Heart left ventricle (tissue), 16 donors: ENCODE data around the gene FAM83E. TPM values are rescaled to one million over a fixed set of nuclear protein-coding genes. Genes with fewer than 3 reads are reported as not detected.

Experiments
- ATAC-seq, 4 donors: fragments of 200-7000 bp; cut with Tn5 transposase; one replicate each; pipeline ENCODE4 v1.9.1; 2020 to 2022; ENCODE audit warnings: moderate library complexity in 4 of 4, mild to moderate bottlenecking in 3 of 4, moderate number of reproducible peaks in 1 of 4
- DNase-seq, 5 donors: peaks; one replicate each; pipeline ENCODE4 v3.0.0-alpha.2; 2020
- H3K27ac ChIP-seq, 12 donors: fragments of 200-600 bp; sonication (generic) in 4 of 12; one replicate each; pipeline versions ENCODE4 v1.5.0 to v1.8.0; 2016 to 2022; ENCODE audit warnings: mild to moderate bottlenecking in 2 of 12
- H3K27me3 ChIP-seq, 9 donors: fragments of 200-600 bp; sonication (generic) in 2 of 9; one replicate each; pipeline versions ENCODE4 v1.5.1 to v1.8.0; 2016 to 2022; ENCODE audit warnings: mild to moderate bottlenecking in 3 of 9
- H3K36me3 ChIP-seq, 9 donors: fragments of 200-600 bp; sonication (generic) in 2 of 9; one replicate each; pipeline versions ENCODE4 v1.5.0 to v1.8.0; 2018 to 2022; ENCODE audit warnings: mild to moderate bottlenecking in 2 of 9
- H3K4me1 ChIP-seq, 12 donors: fragments of 200-600 bp; sonication (generic) in 4 of 12; one replicate each; pipeline versions ENCODE4 v1.5.0 to v1.8.0; 2016 to 2022; ENCODE audit warnings: mild to moderate bottlenecking in 3 of 12
- H3K4me3 ChIP-seq, 12 donors: fragments of 200-600 bp; sonication (generic) in 4 of 12; one replicate each; pipeline versions ENCODE4 v1.5.0 to v1.8.0; 2017 to 2022; ENCODE audit warnings: mild to moderate bottlenecking in 9 of 12, moderate library complexity in 4 of 12
- H3K9me3 ChIP-seq, 12 donors: fragments of 200-600 bp; sonication (generic) in 4 of 12; one replicate each; pipeline versions ENCODE4 v1.5.0 to v1.8.0; 2016 to 2022; ENCODE audit warnings: mild to moderate bottlenecking in 1 of 12
- POLR2A ChIP-seq, 2 donors: fragments of 450-650 bp; IDR thresholded peaks; one replicate each; pipeline ENCODE4 v1.6.1; 2017; ENCODE audit warnings: antibody characterized with exemption in 2 of 2, mild to moderate bottlenecking in 2 of 2, moderate library complexity in 2 of 2
- WGBS, 4 donors: extraction: QIAGEN DNeasy Blood & Tissue Kit in 2 of 4; methylation state at CpG; one replicate each; pipeline versions ENCODE4 v1.1.5 to v1.1.7; 2013 to 2018; 5-methylcytosine and 5-hydroxymethylcytosine counted together
- intact Hi-C, 10 donors: fragments of 100-400 bp; cut with DNase I; formaldehyde crosslinking; loops; one replicate each; pipeline versions ENCODE4 v1.11.1 to v1.14.2; 2022
- polyA plus RNA-seq, 2 donors: library from polyadenylated mRNA; stranded (reverse); fragments of 200-250 nt; gene quantifications; one replicate each; pipeline ENCODE4 v1.2.3, GENCODE V29; 2013
- total RNA-seq, 9 donors: library from RNA; depleted of rRNA in 2 of 9; stranded (reverse); fragments of >200 nt in 2 of 9; fragmentation: NEBNext Ultra II Directional in 3 of 9; extraction: Animal tissue kit (Norgen Biotek cat#: 25700) in 3 of 9; gene quantifications; one replicate each; pipeline versions ENCODE4 v1.1.0 to v1.2.4, GENCODE V29; 2016 to 2023
- TF ChIP-seq, protein P1 (sequence below), 12 donors: fragments of 200-600 bp; sonication (generic) in 4 of 12; IDR thresholded peaks; one replicate each; pipeline versions ENCODE4 v1.5.0 to v1.8.0; 2018 to 2022; ENCODE audit warnings: antibody characterized with exemption in 12 of 12, mild to moderate bottlenecking in 5 of 12
- donor health status: ischemic (EF 13 %, LVEDD 7.1; RV severe dilation, severe dysfunction).
- donor health status: healthy with polysubstance abuse.
- donor health status: DM: no; HTN: yes; CAD: no.
- donor health status: DM: no; HTN: no; CAD: no.
- donor health status: ischemic (EF 25% LVEDD 6.9; RV normal size, moderate dysfunction).
- donor health status: ischemic (EF 25% LVEDD 5.7; RV mildly dilated, moderate dysfunction).
- donor health status: healthy.
- donor health status: DM: yes; HTN: yes; CAD: no.
- donor health status: ischemic (EF 35%, LVEDD 5.7; RV mildly dilated, moderate dysfunction).
- donor health status: nonischemic (EF 11% LVEDD 7.7; RV severe dilation, severe dysfunction).
- donor health status: DM: yes; HTN: yes; CAD: no.
- donor health status: PGD.
- donor health status: ischemic (EF 29% LVEDD 5.4; RV normal size, mild dysfunction).
- donor health status: nonischemic (EF 23%, LVEDD 6.1; RV moderate dilation, normal function).

Gene FAM83E
- total and polyA plus RNA-seq, 11 donors = 0.14 TPM; not detected in 10

DNA sequence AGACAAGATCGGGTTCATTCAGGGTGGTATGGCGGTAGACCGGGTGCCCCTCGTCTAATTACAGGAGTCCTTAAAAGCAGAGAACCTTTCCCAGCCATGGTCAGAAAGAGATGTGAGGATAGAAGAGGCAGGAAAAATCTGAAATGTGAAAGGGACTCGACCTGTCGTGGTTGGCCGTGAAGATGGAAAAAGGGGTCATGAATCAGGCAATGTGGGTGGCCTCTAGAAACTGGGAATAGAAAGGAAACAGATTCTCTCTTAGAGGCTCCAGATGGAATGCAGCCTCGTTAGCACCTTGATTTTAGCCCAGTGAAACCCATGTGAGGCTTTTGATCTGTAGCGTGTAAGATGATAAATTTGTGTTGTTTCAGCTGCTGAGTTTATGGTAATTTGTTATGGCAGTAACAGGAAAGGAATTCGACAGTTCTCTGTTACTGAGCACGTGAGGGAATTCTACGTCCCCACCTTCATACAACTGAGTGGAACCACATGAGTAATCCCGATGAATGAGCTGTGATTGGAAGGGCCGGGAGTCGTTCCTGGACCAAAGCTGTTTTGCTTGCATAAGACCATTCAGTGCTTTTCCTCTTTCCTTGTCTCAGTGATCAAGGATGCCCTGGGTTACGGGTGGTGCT, 42.1 kb upstream of the FAM83E start:
- TF ChIP-seq, protein P1, sequence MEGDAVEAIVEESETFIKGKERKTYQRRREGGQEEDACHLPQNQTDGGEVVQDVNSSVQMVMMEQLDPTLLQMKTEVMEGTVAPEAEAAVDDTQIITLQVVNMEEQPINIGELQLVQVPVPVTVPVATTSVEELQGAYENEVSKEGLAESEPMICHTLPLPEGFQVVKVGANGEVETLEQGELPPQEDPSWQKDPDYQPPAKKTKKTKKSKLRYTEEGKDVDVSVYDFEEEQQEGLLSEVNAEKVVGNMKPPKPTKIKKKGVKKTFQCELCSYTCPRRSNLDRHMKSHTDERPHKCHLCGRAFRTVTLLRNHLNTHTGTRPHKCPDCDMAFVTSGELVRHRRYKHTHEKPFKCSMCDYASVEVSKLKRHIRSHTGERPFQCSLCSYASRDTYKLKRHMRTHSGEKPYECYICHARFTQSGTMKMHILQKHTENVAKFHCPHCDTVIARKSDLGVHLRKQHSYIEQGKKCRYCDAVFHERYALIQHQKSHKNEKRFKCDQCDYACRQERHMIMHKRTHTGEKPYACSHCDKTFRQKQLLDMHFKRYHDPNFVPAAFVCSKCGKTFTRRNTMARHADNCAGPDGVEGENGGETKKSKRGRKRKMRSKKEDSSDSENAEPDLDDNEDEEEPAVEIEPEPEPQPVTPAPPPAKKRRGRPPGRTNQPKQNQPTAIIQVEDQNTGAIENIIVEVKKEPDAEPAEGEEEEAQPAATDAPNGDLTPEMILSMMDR (IDR thresholded peaks at IDR 0.05) = no peak
- TF ChIP-seq POLR2A (IDR thresholded peaks at IDR 0.05) = no peak
- no peak for ATAC-seq

DNA sequence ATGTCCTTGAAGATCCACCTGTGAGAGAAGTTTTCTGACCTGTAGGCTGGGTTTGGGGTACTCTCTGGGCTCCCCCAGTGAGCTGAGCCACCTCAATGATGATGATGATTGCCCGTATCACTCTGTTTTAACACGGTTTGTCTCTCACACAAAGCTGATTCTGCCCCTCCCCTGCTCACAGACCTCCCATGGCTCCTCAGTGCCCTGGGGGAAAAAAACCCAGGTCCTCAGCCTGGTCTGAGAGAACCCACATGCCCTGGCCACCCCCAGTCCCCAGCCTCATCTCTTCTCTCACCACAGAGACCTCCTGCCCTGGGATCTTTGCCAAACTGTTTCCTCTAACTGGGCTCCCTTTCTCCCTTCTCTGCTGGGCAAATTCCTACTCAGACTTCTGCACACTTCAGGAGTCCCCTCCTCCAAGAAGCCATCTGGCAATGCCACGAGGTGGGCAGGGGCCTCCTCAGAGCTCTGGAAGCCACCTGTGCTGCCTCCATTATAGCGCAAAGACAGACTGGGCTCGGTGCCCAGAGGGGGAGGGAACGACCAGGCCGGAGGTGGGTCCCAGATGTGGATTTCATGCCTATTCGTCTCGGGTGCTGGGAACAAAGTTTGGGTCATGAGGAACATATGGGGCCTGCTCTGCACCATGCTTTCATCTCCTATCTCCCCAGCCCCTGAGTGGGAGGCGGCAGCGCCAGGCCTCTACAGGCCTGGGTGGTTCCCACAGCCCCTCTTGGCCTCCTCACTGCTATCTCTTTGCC, 39.6 kb upstream of the FAM83E start:
- no peaks in the 10 kb centered on the region for H3K36me3 ChIP-seq
- ATAC-seq = no peak
- no peak for DNase-seq
- no peak overlapping the region for H3K4me3 ChIP-seq
- H3K27ac ChIP-seq = no peak overlapping the region
- intact Hi-C loops = no loop called here
- TF ChIP-seq POLR2A (IDR thresholded peaks at IDR 0.05) = no peak
- TF ChIP-seq, protein P1 (IDR thresholded peaks at IDR 0.05) = no peak
- H3K27me3 ChIP-seq = no peaks in the 10 kb centered on the region
- no peaks in the 10 kb centered on the region for H3K9me3 ChIP-seq
- 43 to 68% (median 53%) methylated on average over 9 to 11 of the region's 11 CpGs for WGBS, 4 donors
- H3K4me1 ChIP-seq = peaks cover 0 to 3% (median 0%) of the 10 kb centered on the region in 12 donors

More for the DNA sequence above, 42.1 kb upstream of the FAM83E start:
- Histone ChIP-seq H3K4me1 (peaks cover 0 to 15% (median 7%) of the 10 kb centered on the region in 12 donors), H3K9me3 (no peaks in the 10 kb centered on the region), H3K4me3 (no peak overlapping the region), H3K27me3 (no peaks in the 10 kb centered on the region), H3K36me3 (no peaks in the 10 kb centered on the region), H3K27ac (no peak overlapping the region)
- WGBS, 4 donors = 49 to 55% (median 53%) methylated on average over 16 of the region's 16 CpGs
- intact Hi-C loops = no loop called here
- no peak for DNase-seq

DNA sequence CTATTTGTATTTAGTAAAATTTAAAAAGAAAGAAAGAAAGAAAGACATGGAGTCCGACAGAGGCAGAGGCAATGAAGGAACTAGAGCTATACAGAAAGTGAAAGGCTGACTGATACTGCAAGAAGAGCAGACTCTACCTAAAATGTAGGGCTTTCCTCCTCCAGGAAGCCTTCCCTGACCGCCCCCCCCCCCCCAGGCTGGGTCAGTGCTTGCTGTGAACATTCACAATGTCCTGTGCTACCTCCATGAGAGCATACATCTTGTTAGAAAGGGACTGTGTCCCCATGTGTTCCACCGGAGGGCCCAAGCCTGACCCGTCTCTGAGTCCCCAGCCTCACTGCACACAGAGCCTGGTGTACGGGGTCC, 36.8 kb upstream of the FAM83E start:
- H3K27ac ChIP-seq = no peak overlapping the region
- no peaks in the 10 kb centered on the region for H3K36me3 ChIP-seq
- DNase-seq (no peak), ATAC-seq (no peak)
- TF ChIP-seq, protein P1 (IDR thresholded peaks at IDR 0.05) = no peak
- no peak for TF ChIP-seq POLR2A (IDR thresholded peaks at IDR 0.05)
- H3K9me3 ChIP-seq = no peaks in the 10 kb centered on the region
- no peaks in the 10 kb centered on the region for H3K27me3 ChIP-seq
- intact Hi-C loops = no loop called here
- no peak overlapping the region for H3K4me3 ChIP-seq
- peaks cover 0 to 15% (median 0%) of the 10 kb centered on the region in 12 donors for H3K4me1 ChIP-seq
- WGBS, 4 donors = 79 to 91% (median 88%) methylated on average over 3 to 5 of the region's 5 CpGs

DNA sequence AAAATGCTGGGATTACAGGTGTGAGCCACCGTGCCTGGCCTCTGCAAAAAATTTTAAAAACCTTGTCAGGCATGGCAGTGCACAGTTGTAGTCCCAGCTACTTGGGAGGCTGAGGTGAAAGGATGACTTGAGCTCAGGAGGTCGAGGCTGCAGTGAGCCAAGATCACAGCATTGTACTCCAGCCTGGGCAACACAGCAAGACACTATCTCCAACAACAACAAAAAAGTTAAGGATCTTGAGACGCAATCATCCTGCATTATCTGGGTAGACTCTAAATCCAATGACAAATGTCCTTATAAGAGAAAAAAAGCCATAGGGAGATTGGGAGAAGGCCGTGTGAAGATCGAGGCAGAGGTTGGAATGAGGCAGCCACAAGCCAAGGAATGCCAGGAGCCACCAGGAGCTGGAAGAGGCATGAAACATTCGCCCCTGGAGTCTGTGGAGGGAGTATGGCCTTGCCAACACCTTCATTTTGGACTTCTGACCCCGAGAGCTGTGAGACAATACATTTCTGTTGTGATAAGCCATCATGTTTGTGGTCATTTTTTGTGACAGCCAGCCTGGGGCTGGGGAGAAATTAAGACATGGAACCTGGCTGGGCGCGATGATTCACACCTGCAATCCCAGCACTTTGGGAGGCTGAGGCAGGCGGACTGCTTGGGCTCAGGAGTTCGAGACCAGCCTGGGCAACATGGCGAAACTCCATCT, 36.3 kb upstream of the FAM83E start:
- Histone ChIP-seq H3K36me3 (no peaks in the 10 kb centered on the region), H3K4me3 (no peak overlapping the region), H3K4me1 (peaks cover 0 to 15% (median 1%) of the 10 kb centered on the region in 12 donors), H3K9me3 (no peaks in the 10 kb centered on the region), H3K27me3 (no peaks in the 10 kb centered on the region), H3K27ac (no peak overlapping the region)
- WGBS, 4 donors = 88 to 91% (median 90%) methylated on average over 12 of the region's 12 CpGs
- intact Hi-C loops = no loop called here
- DNase-seq = no peak
- no peak for TF ChIP-seq POLR2A (IDR thresholded peaks at IDR 0.05)
- TF ChIP-seq, protein P1 (IDR thresholded peaks at IDR 0.05) = no peak
- no peak for ATAC-seq
